OCI-LY3 (cell line): ENCODE measurements around the gene VGLL4.

ENCODE experiments used
- CTCF ChIP-seq: fragments of 200-600, 300-600 bp; sonication (generic); IDR thresholded peaks from 2 replicates; pipeline ENCODE4 v1.5.1; 2014; ENCODE audit warnings: antibody characterized with exemption, low read length, low read depth
- EZH2phosphoT487 ChIP-seq: fragments of 200-600 bp; shearing (Covaris generic); IDR thresholded peaks from 2 replicates; pipeline ENCODE4 v1.6.1; 2018; ENCODE audit warnings: antibody characterized with exemption, mixed run types, low read depth

DNA sequence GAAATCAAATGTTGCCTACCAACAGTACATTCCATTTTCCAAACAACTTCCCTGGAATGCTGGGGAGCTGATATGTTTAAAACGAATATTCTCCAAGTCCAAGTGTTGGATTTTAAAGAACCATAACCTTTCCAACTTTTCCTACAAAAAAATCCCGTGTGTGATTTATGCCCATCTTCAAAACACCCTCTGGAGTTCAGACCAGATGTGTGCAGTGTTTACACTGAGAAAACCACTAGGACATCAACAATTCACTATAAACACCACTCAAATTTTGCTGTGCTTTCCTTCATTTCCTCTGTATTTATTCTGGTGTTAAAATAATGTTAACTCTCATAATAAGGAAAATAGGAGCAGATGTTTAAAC is 2.4 kb downstream of the VGLL4 start:
- TF ChIP-seq CTCF = no peak
- no peak for TF ChIP-seq EZH2phosphoT487
